Hepatocyte (in vitro differentiated cells): ENCODE measurements around the gene TCP11L2.

Source experiments
- CTCF ChIP-seq: fragments of 200-600 bp; sonication (generic); IDR thresholded peaks from 2 replicates; pipeline ENCODE4 v1.5.1; 2016; ENCODE audit warnings: antibody characterized with exemption, mild to moderate bottlenecking; ENCODE audit not compliant: poor library complexity
- EZH2 ChIP-seq: fragments of 200-600 bp; sonication (generic); IDR thresholded peaks from 2 replicates; pipeline ENCODE4 v1.6.1; 2016; ENCODE audit warnings: antibody characterized with exemption, mild to moderate bottlenecking, borderline replicate concordance
- EZH2phosphoT487 ChIP-seq: fragments of 200-600 bp; sonication (generic); IDR thresholded peaks from one replicate; pipeline ENCODE4 v1.6.1; 2018; ENCODE audit warnings: antibody characterized with exemption, mild to moderate bottlenecking, low read depth, moderate library complexity; ENCODE audit not compliant: unreplicated experiment, severe bottlenecking

GRCh38 chr12:106285982-106286381, 16.6 kb upstream of the TCP11L2 start:
- TF ChIP-seq CTCF = no peak
- no peak for TF ChIP-seq EZH2
- no peak for TF ChIP-seq EZH2phosphoT487
